Activated B cell treated with CpG ODN at 0.5 μM for 24 hours (primary cell): Measurements from ENCODE around the gene BTBD16. TPM values are rescaled to one million over a fixed set of nuclear protein-coding genes. Genes with fewer than 3 reads are reported as not detected.

Source experiments
- ATAC-seq: fragments of 200-7000 bp; cut with Tn5 transposase; one replicate; pipeline ENCODE4 v1.10.0; 2021; ENCODE audit warnings: low read depth, mild to moderate bottlenecking, moderate library complexity
- CTCF ChIA-PET: fragments of 350-600 bp; sonication (Branson Sonifier 250); formaldehyde crosslinking; loops from one replicate; lab custom pipeline; 2021; ENCODE audit warnings: antibody characterized with exemption; lab: Charles Lee
- POLR2A ChIA-PET: fragments of 350-600 bp; sonication (Branson Sonifier 250); formaldehyde crosslinking; loops from one replicate; lab custom pipeline; 2021; ENCODE audit warnings: antibody characterized with exemption; lab: Charles Lee
- DNase-seq: peaks from one replicate; pipeline ENCODE4 v3.0.0; 2022
- H3K27ac Mint-ChIP-seq: one replicate; pipeline ENCODE4 v1.8.0; 2020; ENCODE audit warnings: mixed read lengths
- H3K27me3 Mint-ChIP-seq: one replicate; pipeline ENCODE4 v1.8.0; 2021; ENCODE audit warnings: mixed read lengths
- H3K36me3 Mint-ChIP-seq: one replicate; pipeline ENCODE4 v1.8.0; 2021; ENCODE audit warnings: low read depth, mixed read lengths
- H3K4me1 Mint-ChIP-seq: one replicate; pipeline ENCODE4 v1.8.0; 2021; ENCODE audit warnings: mixed read lengths
- H3K4me3 Mint-ChIP-seq: one replicate; pipeline ENCODE4 v1.8.0; 2020; ENCODE audit warnings: mild to moderate bottlenecking, mixed read lengths
- H3K9me3 Mint-ChIP-seq: one replicate; pipeline ENCODE4 v1.8.0; 2020; ENCODE audit warnings: mixed read lengths
- CTCF ChIP-seq: fragments of 200-600 bp; IDR thresholded peaks from one replicate; pipeline ENCODE4 v1.8.0; 2022; ENCODE audit warnings: antibody characterized with exemption, mild to moderate bottlenecking
- intact Hi-C: fragments of 100-400 bp; cut with micrococcal nuclease; formaldehyde crosslinking; loops from one replicate; pipeline ENCODE4 v1.15.1; 2024
- total RNA-seq: library from RNA; stranded (reverse); gene quantifications from 2 replicates; pipeline ENCODE4 v1.2.3, GENCODE V29; 2022

Gene BTBD16
- total RNA-seq, 1 donor from 2014 or later: not detected

GRCh38 chr10:122368502-122369254, 97.6 kb downstream of the BTBD16 start:
- intact Hi-C loops: no loop called here
- peaks cover 51% of the 10 kb centered on the region for H3K27me3 Mint-ChIP-seq
- H3K27ac Mint-ChIP-seq: no peak overlapping the region
- no peak for ATAC-seq
- H3K4me1 Mint-ChIP-seq: peaks cover 3% of the 10 kb centered on the region
- POLR2A ChIA-PET: no interaction called here
- no peak for DNase-seq
- H3K36me3 Mint-ChIP-seq: no peaks in the 10 kb centered on the region
- CTCF ChIA-PET: no interaction called here
- peaks cover 2% of the 10 kb centered on the region for H3K9me3 Mint-ChIP-seq
- TF ChIP-seq CTCF: no peak
- H3K4me3 Mint-ChIP-seq: no peak overlapping the region

GRCh38 chr10:122373108-122373507, 102.0 kb downstream of the BTBD16 start:
- ATAC-seq (no peak), DNase-seq (no peak)
- intact Hi-C loops: loop anchor here (10.0 kb wide), 3 partner anchors 502 to 1518 kb away; partner anchors contain the start of genes FAM24B and WDR11
- peaks cover 30% of the 10 kb centered on the region for H3K27me3 Mint-ChIP-seq
- H3K27ac Mint-ChIP-seq: no peak overlapping the region
- H3K4me3 Mint-ChIP-seq: peak overlapping the region; percentile 50
- no peaks in the 10 kb centered on the region for H3K9me3 Mint-ChIP-seq
- ChIA-PET POLR2A (no interaction called here), CTCF (no interaction called here)
- H3K4me1 Mint-ChIP-seq: peaks cover 25% of the 10 kb centered on the region
- no peak for TF ChIP-seq CTCF
- peaks cover 4% of the 10 kb centered on the region for H3K36me3 Mint-ChIP-seq

GRCh38 chr10:122373721-122374120, 102.6 kb downstream of the BTBD16 start:
- ChIA-PET POLR2A (interaction anchor here (0.7 to 1.9 kb wide), 7 partner anchors 11 to 780 kb away, joined by 3 to 8 read pairs (median 3); partner anchors contain the start of gene BUB3), CTCF (interaction anchor here (0.9 to 1.1 kb wide), 3 partner anchors 31 to 75 kb away, joined by 3 to 5 read pairs (median 5); no protein-coding TSS in a partner anchor)
- Mint-ChIP-seq H3K27me3 (peaks cover 27% of the 10 kb centered on the region), H3K9me3 (no peaks in the 10 kb centered on the region), H3K36me3 (peaks cover 4% of the 10 kb centered on the region), H3K4me1 (peaks cover 25% of the 10 kb centered on the region), H3K27ac (peak overlapping the region; percentile 70), H3K4me3 (peak overlapping the region; percentile 85)
- no peak for TF ChIP-seq CTCF
- intact Hi-C loops: loop anchor here (1.0 to 10.0 kb wide), 13 partner anchors 17 to 1519 kb away; partner anchors contain the start of genes ATE1, BUB3, FAM24B and IKZF5
- no peak for DNase-seq
- no peak for ATAC-seq

GRCh38 chr10:122374237-122374858, 103.3 kb downstream of the BTBD16 start, which contains the start of gene PLEKHA1:
TSS of gene PLEKHA1 (plus strand) at chr10:122374708. CDS start at chr10:122393201, 18,493 bp downstream.
- intact Hi-C loops: loop anchor here (1.0 to 10.0 kb wide), 13 partner anchors 16 to 1520 kb away; partner anchors contain the start of genes ATE1, BUB3, FAM24B and IKZF5
- H3K27me3 Mint-ChIP-seq: peaks cover 23% of the 10 kb centered on the region
- H3K4me3 Mint-ChIP-seq: peak within 1 kb of the TSS; percentile 93
- DNase-seq: peak; percentile 90
- ATAC-seq: peak; percentile 89
- TF ChIP-seq CTCF: no peak
- POLR2A ChIA-PET: interaction anchor here (0.6 to 1.9 kb wide), 12 partner anchors 10 to 780 kb away, joined by 3 to 8 read pairs (median 3); partner anchors contain the start of genes BUB3 and C10orf88
- CTCF ChIA-PET: interaction anchor here (0.9 to 1.8 kb wide), 5 partner anchors 21 to 75 kb away, joined by 3 to 5 read pairs (median 3); no protein-coding TSS in a partner anchor
- peaks cover 30% of the 10 kb centered on the region for H3K4me1 Mint-ChIP-seq
- H3K9me3 Mint-ChIP-seq: no peaks in the 10 kb centered on the region
- H3K27ac Mint-ChIP-seq: peak within 1 kb of the TSS; percentile 95
- H3K36me3 Mint-ChIP-seq: peaks cover 8% of the 10 kb centered on the region
